ENCODE measurements around the gene IL17RD. TPM values are rescaled to one million over a fixed set of nuclear protein-coding genes. Genes with fewer than 3 reads are reported as not detected.

The IL17RD gene
- total and polyA plus RNA-seq, 2 of the 13 experiments (the other 11 are each of a cell fraction or from before 2014, with no cell fraction given): 0.28 to 0.31 TPM

GRCh38 chr3:57133157-57133556 lies 32.0 kb downstream of the IL17RD start:
- FAIRE-seq: no peak
- POLR2A ChIA-PET: no interaction called here
- in situ Hi-C loops (cut with HindIII; ENCODE audit: extremely low pct_ligation_motif_present, low pct_unique_long_range_greater_than_20kb): no loop called here

GRCh38 chr3:57132674-57133073 lies 32.5 kb downstream of the IL17RD start:
- Histone ChIP-seq H3K27ac (ENCODE audit: extremely low read length, insufficient read depth, low read length) (no peak overlapping the region), H3K9ac (ENCODE audit: insufficient read depth, low read depth, low read length) (no peak overlapping the region), H3K4me3 (replicated peaks in 1 of 3; ENCODE audit: insufficient read depth in 1 of 3, low read depth in 2 of 3, low read length in 3 of 3) (no peak overlapping the region), H4K20me1 (ENCODE audit: insufficient read depth, low read length) (no peaks in the 10 kb centered on the region), H3K79me2 (ENCODE audit: insufficient read depth, low read length) (no peaks in the 10 kb centered on the region), H3K9me3 (ENCODE audit: low read length) (no peaks in the 10 kb centered on the region), H2AFZ (ENCODE audit: low read length) (no peak overlapping the region), H3K4me2 (ENCODE audit: low read depth, low read length) (no peak overlapping the region), H3K4me1 (ENCODE audit: insufficient read depth, low read length) (no peaks in the 10 kb centered on the region), H3K36me3 (replicated peaks in 1 of 2; ENCODE audit: control insufficient read depth in 1 of 2, insufficient read depth in 2 of 2, low read length in 2 of 2) (no peaks in the 10 kb centered on the region), H3K27me3 (ENCODE audit: control insufficient read depth in 1 of 2, insufficient read depth in 2 of 2, low read length in 2 of 2) (peaks cover 1 to 49% of the 10 kb centered on the region in 2 experiments; a peak in 3 of 5 replicates)
- DNase-seq (ENCODE audit: low spot score): no peak
- intact Hi-C loops (cut with micrococcal nuclease; ENCODE audit: unreplicated experiment) (no loop called here), in situ Hi-C loops (cut with HindIII; ENCODE audit: extremely low pct_ligation_motif_present, low pct_unique_long_range_greater_than_20kb) (no loop called here)
- no peak for FAIRE-seq
- no TSS peak for BruUV-seq (replicated peaks)
- ATAC-seq: no peak
- CTCF ChIA-PET (ENCODE audit: low intra/inter-chr PET ratio, low total read pairs): no interaction called here
- TF ChIP-seq PLRG1 (conservative IDR thresholded peaks at IDR 0.05): no peak
- POLR2A ChIA-PET: no interaction called here
- 80% methylated on average over 2 of the region's 2 CpGs for WGBS (ENCODE audit: low lambda C conversion rate)

More at GRCh38 chr3:57133157-57133556, 32.0 kb downstream of the IL17RD start:
- no TSS peak for BruUV-seq (replicated peaks)
- Histone ChIP-seq H3K79me2 (ENCODE audit: insufficient read depth, low read length) (no peaks in the 10 kb centered on the region), H3K4me3 (replicated peaks in 1 of 3; ENCODE audit: insufficient read depth in 1 of 3, low read depth in 2 of 3, low read length in 3 of 3) (no peak overlapping the region), H3K9me3 (ENCODE audit: low read length) (no peaks in the 10 kb centered on the region), H3K4me2 (ENCODE audit: low read depth, low read length) (no peak overlapping the region), H3K4me1 (ENCODE audit: insufficient read depth, low read length) (no peaks in the 10 kb centered on the region), H3K9ac (ENCODE audit: insufficient read depth, low read depth, low read length) (no peak overlapping the region), H3K36me3 (replicated peaks in 1 of 2; ENCODE audit: control insufficient read depth in 1 of 2, insufficient read depth in 2 of 2, low read length in 2 of 2) (no peaks in the 10 kb centered on the region), H3K27me3 (ENCODE audit: control insufficient read depth in 1 of 2, insufficient read depth in 2 of 2, low read length in 2 of 2) (peaks cover 1 to 45% of the 10 kb centered on the region in 2 experiments; a peak in 3 of 5 replicates), H4K20me1 (ENCODE audit: insufficient read depth, low read length) (no peaks in the 10 kb centered on the region), H3K27ac (ENCODE audit: extremely low read length, insufficient read depth, low read length) (no peak overlapping the region), H2AFZ (ENCODE audit: low read length) (no peak overlapping the region)
- WGBS (ENCODE audit: low lambda C conversion rate): 18% methylated on average over 4 of the region's 4 CpGs
- intact Hi-C loops (cut with micrococcal nuclease; ENCODE audit: unreplicated experiment): no loop called here
- CTCF ChIA-PET (ENCODE audit: low intra/inter-chr PET ratio, low total read pairs): no interaction called here
- DNase-seq (ENCODE audit: low spot score) (no peak), ATAC-seq (no peak)
- TF ChIP-seq MNT (IDR thresholded peaks at IDR 0.05): peak; percentile 28; the same call in 1 of the 2 replicates
- no peak for TF ChIP-seq GATA4 (IDR thresholded peaks at IDR 0.05; ENCODE audit: borderline replicate concordance, low read depth)

Data from HepG2 (cell line).